K562 (cell line): ENCODE data around the gene CNNM4. TPM values are rescaled to one million over a fixed set of nuclear protein-coding genes. Genes with fewer than 3 reads are reported as not detected.

Experiments
- BCL6 ChIP-seq: fragments of 250-450 bp; sonication (Bioruptor Pico); IDR thresholded peaks from 2 replicates; pipeline ENCODE4 v1.4.0; 2020
- CTBP1 ChIP-seq: fragments of 450-650 bp; IDR thresholded peaks from 2 replicates; pipeline ENCODE4 v1.6.1; 2016; ENCODE audit warnings: borderline replicate concordance
- E2F8 ChIP-seq: fragments of 450-650 bp; IDR thresholded peaks from 2 replicates; pipeline ENCODE4 v1.7.1; 2018; ENCODE audit warnings: mild to moderate bottlenecking, low read depth; ENCODE audit not compliant: partially characterized antibody
- FOXK1 ChIP-seq: sonication (generic); formaldehyde crosslinking; IDR thresholded peaks from 2 replicates; pipeline ENCODE4 v1.8.0; 2022; ENCODE audit warnings: missing genetic modification reagents, mild to moderate bottlenecking, borderline replicate concordance
- FUS ChIP-seq: fragments of 200-400 bp; formaldehyde crosslinking; optimal IDR thresholded peaks from 2 replicates; pipeline ENCODE3; 2017; ENCODE audit warnings: low read depth, low read length
- HDGF ChIP-seq: fragments of 450-650 bp; IDR thresholded peaks from 2 replicates; pipeline ENCODE4 v1.6.1; 2016
- HMG20A ChIP-seq: fragments of 450-650 bp; formaldehyde crosslinking; conservative IDR thresholded peaks from 2 replicates; pipeline ENCODE4 v1.4.0; 2020; ENCODE audit warnings: mild to moderate bottlenecking, mixed read lengths
- HNRNPL ChIP-seq: fragments of 200-400 bp; formaldehyde crosslinking; IDR thresholded peaks from 2 replicates; pipeline ENCODE4 v1.6.1; 2017; ENCODE audit warnings: low read depth, mild to moderate bottlenecking, low read length
- JUND ChIP-seq, 2 experiments: IDR thresholded peaks; 2 replicates in 1 of 2; 3 replicates in 1 of 2; pipeline ENCODE4 v1.6.1; 2011; ENCODE audit warnings: borderline replicate concordance in 2 of 2, low read depth in 2 of 2, low read length in 2 of 2, improper control_type of control experiment in 1 of 2, missing biosample characterization in 1 of 2, missing genetic modification characterization in 1 of 2, missing genetic modification reagents in 1 of 2
- RFX5 ChIP-seq: IDR thresholded peaks from 2 replicates; pipeline ENCODE4 v1.6.1; 2011; ENCODE audit warnings: low read depth, mild to moderate bottlenecking, improper control_type of control experiment, low read length
- SMAD1 ChIP-seq: fragments of 150-350 bp; IDR thresholded peaks from 2 replicates; pipeline ENCODE4 v1.6.1; 2014; ENCODE audit warnings: low read length, low read depth; ENCODE audit not compliant: partially characterized antibody
- SREBF2 ChIP-seq: sonication (generic); formaldehyde crosslinking; IDR thresholded peaks from 2 replicates; pipeline ENCODE4 v1.4.0; 2020; ENCODE audit warnings: mild to moderate bottlenecking, missing genetic modification reagents
- XRCC4 ChIP-seq: IDR thresholded peaks from one replicate; pipeline ENCODE4 v1.6.1; 2011; ENCODE audit not compliant: insufficient read depth, insufficient read length; ENCODE audit errors: extremely low read depth
- ZNF12 ChIP-seq: sonication (generic); formaldehyde crosslinking; IDR thresholded peaks from 2 replicates; pipeline ENCODE4 v1.4.0; 2020; ENCODE audit warnings: mild to moderate bottlenecking, missing genetic modification reagents
- ZNF224 ChIP-seq: sonication (generic); formaldehyde crosslinking; IDR thresholded peaks from 2 replicates; pipeline ENCODE4 v1.8.0; 2022; ENCODE audit warnings: mild to moderate bottlenecking, missing genetic modification reagents
- ZNF316 ChIP-seq: fragments of 450-650 bp; IDR thresholded peaks from 2 replicates; pipeline ENCODE4 v1.6.1; 2016
- ZNF507 ChIP-seq: conservative IDR thresholded peaks from 2 replicates; pipeline ENCODE4 v1.6.1; 2017; ENCODE audit warnings: missing genetic modification characterization, missing compliant biosample characterization
- ZNF518B ChIP-seq: fragments of 250-450 bp; sonication (Bioruptor Pico); IDR thresholded peaks from 2 replicates; pipeline ENCODE4 v1.5.0; 2021; ENCODE audit warnings: mild to moderate bottlenecking, moderate library complexity
- ZNF583 ChIP-seq: fragments of 250-450 bp; sonication (Bioruptor Pico); IDR thresholded peaks from 2 replicates; pipeline ENCODE4 v1.4.0; 2020
- ZNF717 ChIP-seq: fragments of 250-450 bp; sonication (Bioruptor Pico); IDR thresholded peaks from 2 replicates; pipeline ENCODE4 v1.5.0; 2021
- polyA plus RNA-seq, 8 experiments: library from polyadenylated mRNA; depleted of rRNA in 4 of 8; stranded (reverse) in 5 of 8; unstranded in 3 of 8; fragments of >200 nt; fragmentation: Nextera tagmentation in 2 of 8; fragmentation: Illumina TruSeq in 1 of 8; extraction: Ambion mirVana in 2 of 8; extraction: Trizol in 1 of 8; gene quantifications; 2 replicates each; pipeline versions ENCODE4 v1.2.1 to v1.2.3, GENCODE V29; 2011 to 2014; ENCODE audit warnings: inconsistent platforms in 1 of 8, missing spikeins in 1 of 8
- total RNA-seq, 7 experiments: library from RNA; depleted of rRNA in 6 of 7; stranded (reverse); fragments of >200 nt in 6 of 7; fragmentation: Illumina TruSeq in 2 of 7; extraction: Trizol in 2 of 7; gene quantifications; 2 replicates each; pipeline versions ENCODE4 v1.2.1 to v1.2.3, GENCODE V29; 2011 to 2021; ENCODE audit warnings: low replicate concordance in 1 of 7

Gene CNNM4
- total and polyA plus RNA-seq, 9 of the 15 experiments (the other 6 are each of a cell fraction or from before 2014, with no cell fraction given), result 0.96 to 6.3 (median 2.8) TPM

GRCh38 chr2:96857667-96858372 lies 97.1 kb downstream of the CNNM4 start, which contains the start of gene ANKRD39 (continued):
- TF ChIP-seq E2F8 (no peak), BCL6 (no peak), ZNF583 (no peak), RFX5 (no peak), XRCC4 (no peak), ZNF224 (no peak), FOXK1 (CRISPR knock-in tag) (peak; percentile 65; the same call in 1 of the 2 replicates), ZNF316 (no peak), HNRNPL (no peak), HMG20A (CRISPR knock-in tag) (no peak), CTBP1 (peak; percentile 95), ZNF518B (CRISPR knock-in tag) (no peak), ZNF507 (tag) (no peak), FUS (peak; percentile 93), SMAD1 (no peak), ZNF717 (CRISPR knock-in tag) (no peak), ZNF12 (CRISPR knock-in tag) (no peak; the same call in 1 of the 2 replicates), JUND (IDR thresholded peaks at IDR 0.05; ENCODE audit: borderline replicate concordance, low read depth, low read length) (peak; percentile 16; the same call in 1 of the 2 replicates), JUND (tag; IDR thresholded peaks at IDR 0.05; ENCODE audit: borderline replicate concordance, low read depth, low read length) (no peak), SREBF2 (CRISPR knock-in tag) (no peak), HDGF (no peak)
